GM12873 (cell line): ENCODE measurements around the gene AGT.

Experiments
- CTCF ChIP-seq: IDR thresholded peaks from 2 replicates; pipeline ENCODE4 v1.5.1; 2012; ENCODE audit warnings: low read depth, mild to moderate bottlenecking, moderate library complexity, low read length, control low read depth; ENCODE audit not compliant: insufficient read depth; ENCODE audit errors: missing control alignments

Gene AGT

GRCh38 chr1:230680300-230681025, 33.5 kb downstream of the AGT start:
- TF ChIP-seq CTCF, result no peak

GRCh38 chr1:230679825-230680224, 34.1 kb downstream of the AGT start:
- no peak for TF ChIP-seq CTCF

GRCh38 chr1:230679192-230679591, 34.7 kb downstream of the AGT start:
- TF ChIP-seq CTCF, result no peak

- no peak for TF ChIP-seq CTCF
Observed at GRCh38 chr1:230677200-230677599, 36.7 kb downstream of the AGT start.

GRCh38 chr1:230674581-230674980, 39.3 kb downstream of the AGT start:
- no peak for TF ChIP-seq CTCF

- no peak for TF ChIP-seq CTCF
Observed at GRCh38 chr1:230669543-230669942, 44.4 kb downstream of the AGT start.

- no peak for TF ChIP-seq CTCF
Observed at GRCh38 chr1:230668227-230668626, 45.7 kb downstream of the AGT start.
